Epithelial cell of esophagus (primary cell): ENCODE data around the gene ZFP36.

ENCODE experiments used
- DNase-seq: peaks from one replicate; pipeline ENCODE4 v3.0.0; 2010; ENCODE audit warnings: low read depth
- H3K4me3 ChIP-seq: 2 replicates; pipeline ENCODE4 v1.5.1; 2011; ENCODE audit warnings: mild to moderate bottlenecking, low read length, control low read depth
- CTCF ChIP-seq: IDR thresholded peaks from 2 replicates; pipeline ENCODE4 v1.5.1; 2011; ENCODE audit warnings: low read depth, mild to moderate bottlenecking, low read length, control low read depth, inconsistent platforms; ENCODE audit not compliant: insufficient read depth; ENCODE audit errors: missing control alignments

The ZFP36 gene

DNA sequence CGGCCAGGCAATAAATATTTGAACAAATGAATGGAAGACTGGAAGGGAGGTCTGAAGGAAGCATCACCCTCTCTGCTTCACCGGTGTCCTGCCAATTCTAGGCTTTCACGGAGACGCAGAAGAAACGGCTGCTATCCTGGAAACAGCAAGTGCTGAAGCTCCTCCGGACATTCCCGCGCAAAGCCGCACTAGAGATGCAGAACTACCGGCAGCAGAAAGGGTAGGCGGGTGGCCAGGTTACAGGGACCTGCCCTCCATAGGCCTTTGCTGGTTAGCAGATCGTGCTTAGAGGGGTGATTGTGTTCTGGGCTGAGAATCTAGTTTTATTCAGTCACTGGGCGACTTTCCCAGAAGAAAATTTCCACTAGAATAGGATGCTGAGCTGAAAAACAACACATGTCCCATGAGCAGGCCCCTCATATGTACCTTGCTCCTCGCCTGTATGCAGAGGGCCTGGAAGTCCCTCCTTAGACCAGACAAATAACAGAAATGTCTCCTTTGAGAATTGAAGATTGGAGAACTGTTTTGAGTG lies 26.7 kb upstream of the ZFP36 start:
- no peak for DNase-seq
- H3K4me3 ChIP-seq, result no peak overlapping the region
- TF ChIP-seq CTCF, result no peak

- no peak for DNase-seq
- no peak for TF ChIP-seq CTCF
These were observed 25.8 kb upstream of the ZFP36 start for GRCh38 chr19:39380521-39381502.

DNA sequence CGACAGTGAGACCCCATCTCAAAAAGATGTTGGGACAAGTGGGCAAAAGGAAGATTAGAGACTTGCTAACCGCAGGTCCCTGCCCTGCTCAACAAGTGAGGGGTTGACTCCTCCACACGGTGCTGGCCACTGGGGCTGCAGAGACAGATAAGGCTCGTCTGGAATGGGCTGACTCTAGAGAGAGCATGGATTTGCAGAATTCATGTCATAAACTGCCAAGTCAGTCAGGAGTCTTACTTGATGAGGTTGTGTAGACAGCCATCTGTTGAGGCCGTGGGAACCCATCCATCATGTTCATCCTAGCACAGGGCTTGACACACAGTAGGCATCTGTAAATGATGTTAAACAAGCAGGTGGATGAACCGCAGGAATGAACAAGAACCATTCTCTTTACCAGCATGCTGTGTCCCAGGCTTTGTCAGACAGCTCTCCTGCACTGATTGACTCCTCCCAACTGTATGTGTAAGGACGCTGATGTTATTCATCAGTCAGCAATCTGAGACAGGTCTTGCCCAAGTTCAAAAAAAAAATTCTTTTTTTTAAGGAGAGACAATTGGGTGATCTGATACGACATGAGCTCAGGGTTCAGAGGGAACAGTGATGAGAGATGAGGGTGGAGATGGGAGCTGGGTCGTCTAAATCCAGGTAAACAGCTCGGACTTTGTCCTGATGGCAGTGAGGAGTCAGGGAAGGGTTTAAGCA lies 24.6 kb upstream of the ZFP36 start:
- DNase-seq, result peak; percentile 81
- TF ChIP-seq CTCF, result no peak
- H3K4me3 ChIP-seq, result no peak overlapping the region

More at GRCh38 chr19:39380521-39381502, 25.8 kb upstream of the ZFP36 start:
- H3K4me3 ChIP-seq, result no peak overlapping the region

DNA sequence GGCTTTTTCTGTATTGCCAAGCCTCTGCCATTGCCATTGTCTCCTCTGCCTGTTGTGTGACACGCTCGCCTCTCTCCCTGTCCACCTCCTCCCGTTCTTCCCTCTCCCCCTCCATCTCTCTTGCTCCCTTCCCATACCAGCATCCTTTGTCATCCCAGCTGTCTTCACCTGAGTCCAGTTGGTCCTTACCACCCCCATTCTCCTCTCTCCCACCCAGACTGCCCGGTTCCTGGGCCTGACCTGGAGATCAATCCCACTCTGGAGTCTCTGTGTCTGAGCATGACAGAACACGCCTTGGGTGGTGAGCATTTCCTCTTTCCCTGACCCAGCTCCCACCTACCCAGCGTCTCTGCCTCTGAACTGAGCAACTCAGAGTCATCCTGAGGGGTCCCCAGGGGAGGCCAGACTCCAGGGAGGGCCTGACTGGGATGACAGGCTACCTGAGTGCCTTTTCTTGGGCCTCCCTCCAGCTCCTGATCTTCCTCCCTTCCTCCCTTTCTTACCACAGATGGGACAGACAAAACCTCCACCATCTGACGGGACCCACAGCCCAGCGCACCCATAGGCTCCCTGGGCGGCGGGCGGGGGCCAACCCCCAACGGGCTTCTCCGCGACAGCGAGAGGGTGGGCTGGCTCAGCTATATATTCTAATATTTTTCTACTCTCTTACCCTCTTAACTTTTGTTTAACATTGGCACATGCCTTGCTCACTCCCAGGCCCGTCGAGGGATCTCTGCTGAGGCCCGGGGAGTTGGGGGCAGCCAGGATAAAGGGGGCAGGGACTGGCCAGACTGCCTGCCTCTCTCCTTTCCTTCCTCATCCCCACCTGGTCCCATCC lies 23.4 kb upstream of the ZFP36 start:
- no peak for DNase-seq
- no peak overlapping the region for H3K4me3 ChIP-seq
- TF ChIP-seq CTCF, result no peak

GRCh38 chr19:39384839-39385568 lies 21.6 kb upstream of the ZFP36 start:
- no peak for DNase-seq
- TF ChIP-seq CTCF, result no peak
- no peak overlapping the region for H3K4me3 ChIP-seq
